ENCODE results near the gene PIK3R3. TPM values are rescaled to one million over a fixed set of nuclear protein-coding genes. Genes with fewer than 3 reads are reported as not detected.

The PIK3R3 gene
- total and polyA plus RNA-seq, 2 experiments from 2014 or later: 1.6 to 1.9 TPM

- Histone ChIP-seq H2AFZ (no peak overlapping the region), H3K4me1 (ENCODE audit: insufficient read depth) (no peaks in the 10 kb centered on the region), H3F3A (ENCODE audit: insufficient read depth) (no peaks in the 10 kb centered on the region), H3K36me3 (ENCODE audit: low read depth) (no peaks in the 10 kb centered on the region), H4K20me1 (ENCODE audit: insufficient read depth) (no peaks in the 10 kb centered on the region), H3K9me3 (ENCODE audit: low read depth) (no peaks in the 10 kb centered on the region), H3K27ac (no peak overlapping the region), H3K9ac (no peak overlapping the region), H3K4me3 (no peak overlapping the region), H3K79me2 (ENCODE audit: insufficient read depth) (no peaks in the 10 kb centered on the region), H3K9me2 (ENCODE audit: insufficient read depth) (no peaks in the 10 kb centered on the region), H3K4me2 (ENCODE audit: unreplicated experiment) (no peak overlapping the region), H3K27me3 (replicated peaks; ENCODE audit: insufficient read depth) (no peaks in the 10 kb centered on the region)
- TF ChIP-seq EZH2 (IDR thresholded peaks at IDR 0.05; ENCODE audit: insufficient read depth, poor library complexity, severe bottlenecking) (no peak), EZH2phosphoT487 (IDR thresholded peaks at IDR 0.05; ENCODE audit: insufficient read depth, low read depth) (no peak)
- 60 to 61% methylated on average over 4 of the region's 4 CpGs for WGBS, 2 experiments (ENCODE audit: low coverage in 1 of 2, low lambda C conversion rate in 2 of 2, missing lambda C conversion rate in 2 of 2)
- in situ Hi-C loops (cut with MboI): no loop called here
- DNase-seq: no peak
Measured at GRCh38 chr1:46020010-46020409, 112.4 kb downstream of the PIK3R3 start.

GRCh38 chr1:46019348-46019747 is 113.1 kb downstream of the PIK3R3 start:
- WGBS, 2 experiments (ENCODE audit: low coverage in 1 of 2, low lambda C conversion rate in 2 of 2, missing lambda C conversion rate in 2 of 2): 93% methylated on average over 7 of the region's 7 CpGs
- Histone ChIP-seq H4K20me1 (ENCODE audit: insufficient read depth) (no peaks in the 10 kb centered on the region), H2AFZ (no peak overlapping the region), H3K27me3 (replicated peaks; ENCODE audit: insufficient read depth) (no peaks in the 10 kb centered on the region), H3K4me3 (no peak overlapping the region), H3K79me2 (ENCODE audit: insufficient read depth) (no peaks in the 10 kb centered on the region), H3F3A (ENCODE audit: insufficient read depth) (no peaks in the 10 kb centered on the region), H3K4me2 (ENCODE audit: unreplicated experiment) (no peak overlapping the region), H3K4me1 (ENCODE audit: insufficient read depth) (no peaks in the 10 kb centered on the region), H3K9me2 (ENCODE audit: insufficient read depth) (no peaks in the 10 kb centered on the region), H3K27ac (no peak overlapping the region), H3K9me3 (ENCODE audit: low read depth) (no peaks in the 10 kb centered on the region), H3K36me3 (ENCODE audit: low read depth) (no peaks in the 10 kb centered on the region), H3K9ac (no peak overlapping the region)
- no peak for DNase-seq
- in situ Hi-C loops (cut with MboI): no loop called here
- TF ChIP-seq EZH2 (IDR thresholded peaks at IDR 0.05; ENCODE audit: insufficient read depth, poor library complexity, severe bottlenecking) (no peak), EZH2phosphoT487 (IDR thresholded peaks at IDR 0.05; ENCODE audit: insufficient read depth, low read depth) (no peak)

- Histone ChIP-seq H3K27ac (no peak overlapping the region), H3K9ac (no peak overlapping the region), H2AFZ (no peak overlapping the region), H3K4me3 (no peak overlapping the region), H3K9me3 (ENCODE audit: low read depth) (no peaks in the 10 kb centered on the region), H3K27me3 (replicated peaks; ENCODE audit: insufficient read depth) (no peaks in the 10 kb centered on the region), H3K9me2 (ENCODE audit: insufficient read depth) (no peaks in the 10 kb centered on the region), H3K36me3 (ENCODE audit: low read depth) (no peaks in the 10 kb centered on the region), H3K4me1 (ENCODE audit: insufficient read depth) (no peaks in the 10 kb centered on the region), H4K20me1 (ENCODE audit: insufficient read depth) (no peaks in the 10 kb centered on the region), H3K79me2 (ENCODE audit: insufficient read depth) (no peaks in the 10 kb centered on the region), H3K4me2 (ENCODE audit: unreplicated experiment) (no peak overlapping the region), H3F3A (ENCODE audit: insufficient read depth) (no peaks in the 10 kb centered on the region)
- 98 to 99% methylated on average over 6 of the region's 6 CpGs for WGBS, 2 experiments (ENCODE audit: low coverage in 1 of 2, low lambda C conversion rate in 2 of 2, missing lambda C conversion rate in 2 of 2)
- no peak for DNase-seq
- TF ChIP-seq EZH2phosphoT487 (IDR thresholded peaks at IDR 0.05; ENCODE audit: insufficient read depth, low read depth) (no peak), EZH2 (IDR thresholded peaks at IDR 0.05; ENCODE audit: insufficient read depth, poor library complexity, severe bottlenecking) (no peak)
- in situ Hi-C loops (cut with MboI): no loop called here
Measured at GRCh38 chr1:46017876-46018503, 114.4 kb downstream of the PIK3R3 start.

GRCh38 chr1:46013581-46013980 is 118.8 kb downstream of the PIK3R3 start:
- TF ChIP-seq EZH2phosphoT487 (IDR thresholded peaks at IDR 0.05; ENCODE audit: insufficient read depth, low read depth) (no peak), EZH2 (IDR thresholded peaks at IDR 0.05; ENCODE audit: insufficient read depth, poor library complexity, severe bottlenecking) (no peak)
- Histone ChIP-seq H3K27ac (no peak overlapping the region), H3K79me2 (ENCODE audit: insufficient read depth) (no peaks in the 10 kb centered on the region), H3K36me3 (ENCODE audit: low read depth) (peaks cover 12% of the 10 kb centered on the region), H4K20me1 (ENCODE audit: insufficient read depth) (no peaks in the 10 kb centered on the region), H3F3A (ENCODE audit: insufficient read depth) (no peaks in the 10 kb centered on the region), H3K27me3 (replicated peaks; ENCODE audit: insufficient read depth) (no peaks in the 10 kb centered on the region), H2AFZ (no peak overlapping the region), H3K4me3 (no peak overlapping the region), H3K9me3 (ENCODE audit: low read depth) (no peaks in the 10 kb centered on the region), H3K4me1 (ENCODE audit: insufficient read depth) (no peaks in the 10 kb centered on the region), H3K9me2 (ENCODE audit: insufficient read depth) (no peaks in the 10 kb centered on the region), H3K9ac (no peak overlapping the region), H3K4me2 (ENCODE audit: unreplicated experiment) (no peak overlapping the region)
- WGBS, 2 experiments (ENCODE audit: low coverage in 1 of 2, low lambda C conversion rate in 2 of 2, missing lambda C conversion rate in 2 of 2): 92 to 98% methylated on average over 3 of the region's 3 CpGs
- DNase-seq: peak; percentile 37
- in situ Hi-C loops (cut with MboI): no loop called here

Measured in GM23248 (cell line).